ENCODE measurements around the gene SLC25A11. TPM values are rescaled to one million over a fixed set of nuclear protein-coding genes. Genes with fewer than 3 reads are reported as not detected.

SLC25A11 gene
- polyA plus RNA-seq, 1 of the 3 experiments (the other 2 are of a cell fraction), result 82.8 TPM

- H3K4me2 ChIP-seq, result no peak overlapping the region
- H3K27me3 ChIP-seq (ENCODE audit: insufficient read depth), result no peaks in the 10 kb centered on the region
- ChIA-PET CTCF (interaction anchor here (1.1 to 6.6 kb wide), 4 partner anchors 7 to 69 kb away, joined by 3 to 52 read pairs (median 22); partner anchors contain the start of genes CAMTA2, CHRNE and KIF1C), POLR2A (interaction anchor here (1.1 kb wide), 1 partner anchor 8 kb away, joined by 3 read pairs; no protein-coding TSS in a partner anchor)
- H3K9me2 ChIP-seq, result no peaks in the 10 kb centered on the region
- H3K9me3 ChIP-seq, result no peaks in the 10 kb centered on the region
- DNase-seq, result no peak
- H3K4me3 ChIP-seq (ENCODE audit: low read depth in 2 of 2, low read length in 1 of 2), result no peak overlapping the region
- 93% methylated on average over 10 of the region's 12 CpGs for WGBS (ENCODE audit: low lambda C conversion rate)
- H3K79me2 ChIP-seq (ENCODE audit: insufficient read depth), result peaks cover 22% of the 10 kb centered on the region
- H3K9ac ChIP-seq, result no peak overlapping the region
- peaks cover 9 to 14% of the 10 kb centered on the region in 2 experiments; a peak in 2 of 4 replicates for H3K4me1 ChIP-seq (ENCODE audit: control insufficient read depth in 1 of 2, insufficient read depth in 2 of 2, low read depth in 1 of 2, low read length in 1 of 2)
- TF ChIP-seq GATA2 (CRISPR knock-in tag; IDR thresholded peaks at IDR 0.05) (no peak), CHD2 (IDR thresholded peaks at IDR 0.05; ENCODE audit: low read length, partially characterized antibody) (no peak), MAX (IDR thresholded peaks at IDR 0.05; ENCODE audit: low read depth) (no peak), RCOR1 (IDR thresholded peaks at IDR 0.05; ENCODE audit: low read length) (no peak), TAF1 (IDR thresholded peaks at IDR 0.05; ENCODE audit: borderline replicate concordance, low read depth, low read length) (no peak), TCF12 (IDR thresholded peaks at IDR 0.05) (no peak)
- TF ChIP-seq, protein P1, sequence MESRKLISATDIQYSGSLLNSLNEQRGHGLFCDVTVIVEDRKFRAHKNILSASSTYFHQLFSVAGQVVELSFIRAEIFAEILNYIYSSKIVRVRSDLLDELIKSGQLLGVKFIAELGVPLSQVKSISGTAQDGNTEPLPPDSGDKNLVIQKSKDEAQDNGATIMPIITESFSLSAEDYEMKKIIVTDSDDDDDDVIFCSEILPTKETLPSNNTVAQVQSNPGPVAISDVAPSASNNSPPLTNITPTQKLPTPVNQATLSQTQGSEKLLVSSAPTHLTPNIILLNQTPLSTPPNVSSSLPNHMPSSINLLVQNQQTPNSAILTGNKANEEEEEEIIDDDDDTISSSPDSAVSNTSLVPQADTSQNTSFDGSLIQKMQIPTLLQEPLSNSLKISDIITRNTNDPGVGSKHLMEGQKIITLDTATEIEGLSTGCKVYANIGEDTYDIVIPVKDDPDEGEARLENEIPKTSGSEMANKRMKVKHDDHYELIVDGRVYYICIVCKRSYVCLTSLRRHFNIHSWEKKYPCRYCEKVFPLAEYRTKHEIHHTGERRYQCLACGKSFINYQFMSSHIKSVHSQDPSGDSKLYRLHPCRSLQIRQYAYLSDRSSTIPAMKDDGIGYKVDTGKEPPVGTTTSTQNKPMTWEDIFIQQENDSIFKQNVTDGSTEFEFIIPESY (IDR thresholded peaks at IDR 0.05; ENCODE audit: borderline replicate concordance, low read depth), result no peak
- peaks cover 18 to 35% of the 10 kb centered on the region in 2 experiments for H3K36me3 ChIP-seq (replicated peaks in 1 of 2; ENCODE audit: control insufficient read depth in 1 of 2, insufficient read depth in 2 of 2, low read length in 1 of 2)
- H2AFZ ChIP-seq (ENCODE audit: low read depth), result no peak overlapping the region
- H3K27ac ChIP-seq (ENCODE audit: low read depth in 2 of 2, low read length in 1 of 2), result no peak overlapping the region
- peaks cover 7% of the 10 kb centered on the region for H3F3A ChIP-seq (replicated peaks; ENCODE audit: insufficient read depth)
- no peaks in the 10 kb centered on the region for H4K20me1 ChIP-seq (ENCODE audit: insufficient read depth)
Measured at GRCh38 chr17:4972752-4973151, 32.9 kb upstream of the SLC25A11 start.

- Histone ChIP-seq H3K4me2 (no peak overlapping the region), H3K9me3 (no peaks in the 10 kb centered on the region), H3K27ac (ENCODE audit: low read depth in 2 of 2, low read length in 1 of 2) (no peak overlapping the region), H3F3A (replicated peaks; ENCODE audit: insufficient read depth) (peaks cover 7% of the 10 kb centered on the region), H3K4me1 (ENCODE audit: control insufficient read depth in 1 of 2, insufficient read depth in 2 of 2, low read depth in 1 of 2, low read length in 1 of 2) (peaks cover 9 to 14% of the 10 kb centered on the region in 2 experiments; a peak in 2 of 4 replicates), H3K9me2 (no peaks in the 10 kb centered on the region), H2AFZ (ENCODE audit: low read depth) (no peak overlapping the region), H3K4me3 (ENCODE audit: low read depth in 2 of 2, low read length in 1 of 2) (no peak overlapping the region), H3K27me3 (ENCODE audit: insufficient read depth) (no peaks in the 10 kb centered on the region), H3K9ac (no peak overlapping the region), H3K36me3 (replicated peaks in 1 of 2; ENCODE audit: control insufficient read depth in 1 of 2, insufficient read depth in 2 of 2, low read length in 1 of 2) (peaks cover 15 to 31% of the 10 kb centered on the region in 2 experiments), H4K20me1 (ENCODE audit: insufficient read depth) (no peaks in the 10 kb centered on the region), H3K79me2 (ENCODE audit: insufficient read depth) (peaks cover 22% of the 10 kb centered on the region)
- no peak for DNase-seq
- no peak for TF ChIP-seq YY1 (IDR thresholded peaks at IDR 0.05; ENCODE audit: low read depth)
- TF ChIP-seq NFIC (IDR thresholded peaks at IDR 0.05; ENCODE audit: borderline replicate concordance), result no peak
- TF ChIP-seq GATA2 (CRISPR knock-in tag; IDR thresholded peaks at IDR 0.05), result no peak
- TF ChIP-seq NRF1 (IDR thresholded peaks at IDR 0.05; ENCODE audit: low read depth, low read length), result no peak
- TF ChIP-seq CTCF (IDR thresholded peaks at IDR 0.05), result no peak
- TF ChIP-seq IRF3 (IDR thresholded peaks at IDR 0.05; ENCODE audit: low read depth, low read length), result no peak
- TF ChIP-seq TEAD4 (IDR thresholded peaks at IDR 0.05; ENCODE audit: borderline replicate concordance, insufficient read depth), result no peak
- TF ChIP-seq TCF12 (IDR thresholded peaks at IDR 0.05), result no peak
- no peak for TF ChIP-seq CHD2 (IDR thresholded peaks at IDR 0.05; ENCODE audit: low read length, partially characterized antibody)
- no peak for TF ChIP-seq JUND (IDR thresholded peaks at IDR 0.05)
- no peak for TF ChIP-seq PBX3 (IDR thresholded peaks at IDR 0.05)
- TF ChIP-seq SIN3A (IDR thresholded peaks at IDR 0.05; ENCODE audit: borderline replicate concordance, low read depth, low read length), result no peak
- TF ChIP-seq FOXJ3 (CRISPR knock-in tag; IDR thresholded peaks at IDR 0.05), result no peak
- TF ChIP-seq SMC3 (IDR thresholded peaks at IDR 0.05; ENCODE audit: low read depth, low read length), result no peak
- no peak for TF ChIP-seq MXI1 (IDR thresholded peaks at IDR 0.05; ENCODE audit: low read depth, low read length)
- no peak for TF ChIP-seq FOXM1 (IDR thresholded peaks at IDR 0.05; ENCODE audit: low read depth)
- TF ChIP-seq MEF2A (IDR thresholded peaks at IDR 0.05; ENCODE audit: borderline replicate concordance, low read depth), result no peak
- ChIA-PET POLR2A (interaction anchor here (1.1 kb wide), 1 partner anchor 9 kb away, joined by 3 read pairs; no protein-coding TSS in a partner anchor), CTCF (interaction anchor here (1.1 to 6.6 kb wide), 5 partner anchors 8 to 90 kb away, joined by 3 to 52 read pairs (median 11); partner anchors contain the start of genes CAMTA2, CHRNE and KIF1C)
- WGBS (ENCODE audit: low lambda C conversion rate), result 96% methylated on average over 9 of the region's 12 CpGs
Measured at GRCh38 chr17:4972322-4972721, 32.5 kb upstream of the SLC25A11 start.
